ENCODE results near the gene NKAIN2. TPM values are rescaled to one million over a fixed set of nuclear protein-coding genes. Genes with fewer than 3 reads are reported as not detected.

Gene NKAIN2
- total RNA-seq, 2 donors from 2014 or later = 0.31 to 2.3 TPM

GRCh38 chr6:124577734-124578281 is 774.1 kb downstream of the NKAIN2 start:
- Histone ChIP-seq H3K4me3 (no peak overlapping the region), H3K27me3 (no peaks in the 10 kb centered on the region), H3K9me3 (no peaks in the 10 kb centered on the region), H3K27ac (no peak overlapping the region), H3K4me1 (no peaks in the 10 kb centered on the region), H3K36me3 (no peaks in the 10 kb centered on the region)
- TF ChIP-seq CTCF (IDR thresholded peaks at IDR 0.05) = no peak
- DNase-seq (ENCODE audit: low spot score) = no peak

GRCh38 chr6:124590001-124590400 is 786.3 kb downstream of the NKAIN2 start:
- H3K27ac ChIP-seq = no peak overlapping the region
- no peak for TF ChIP-seq CTCF (IDR thresholded peaks at IDR 0.05)
- no peaks in the 10 kb centered on the region for H3K27me3 ChIP-seq
- no peaks in the 10 kb centered on the region for H3K36me3 ChIP-seq
- DNase-seq (ENCODE audit: low spot score) = no peak
- no peaks in the 10 kb centered on the region for H3K9me3 ChIP-seq
- H3K4me3 ChIP-seq = no peak overlapping the region
- no peaks in the 10 kb centered on the region for H3K4me1 ChIP-seq

- Histone ChIP-seq H3K27me3 (no peaks in the 10 kb centered on the region), H3K4me3 (no peak overlapping the region), H3K27ac (no peak overlapping the region), H3K4me1 (no peaks in the 10 kb centered on the region), H3K9me3 (no peaks in the 10 kb centered on the region), H3K36me3 (no peaks in the 10 kb centered on the region)
- TF ChIP-seq CTCF (IDR thresholded peaks at IDR 0.05) = no peak
- no peak for DNase-seq (ENCODE audit: low spot score)
Observed at GRCh38 chr6:124599656-124600055, 796.0 kb downstream of the NKAIN2 start.

- TF ChIP-seq CTCF (IDR thresholded peaks at IDR 0.05) = no peak
- Histone ChIP-seq H3K27me3 (no peaks in the 10 kb centered on the region), H3K4me1 (no peaks in the 10 kb centered on the region), H3K27ac (no peak overlapping the region), H3K4me3 (no peak overlapping the region), H3K36me3 (no peaks in the 10 kb centered on the region), H3K9me3 (no peaks in the 10 kb centered on the region)
- no peak for DNase-seq (ENCODE audit: low spot score)
Observed at GRCh38 chr6:124604719-124605118, 801.1 kb downstream of the NKAIN2 start.

- no peak overlapping the region for H3K4me3 ChIP-seq
- no peak for TF ChIP-seq CTCF (IDR thresholded peaks at IDR 0.05)
- no peaks in the 10 kb centered on the region for H3K27me3 ChIP-seq
- no peaks in the 10 kb centered on the region for H3K36me3 ChIP-seq
- no peaks in the 10 kb centered on the region for H3K4me1 ChIP-seq
- DNase-seq (ENCODE audit: low spot score) = no peak
- no peak overlapping the region for H3K27ac ChIP-seq
- no peaks in the 10 kb centered on the region for H3K9me3 ChIP-seq
Observed at GRCh38 chr6:124607119-124607627, 803.5 kb downstream of the NKAIN2 start.

GRCh38 chr6:124613031-124613430 is 809.4 kb downstream of the NKAIN2 start:
- H3K9me3 ChIP-seq = no peaks in the 10 kb centered on the region
- no peaks in the 10 kb centered on the region for H3K36me3 ChIP-seq
- no peaks in the 10 kb centered on the region for H3K27me3 ChIP-seq
- H3K27ac ChIP-seq = no peak overlapping the region
- no peak for DNase-seq (ENCODE audit: low spot score)
- no peak for TF ChIP-seq CTCF (IDR thresholded peaks at IDR 0.05)
- H3K4me1 ChIP-seq = no peaks in the 10 kb centered on the region
- no peak overlapping the region for H3K4me3 ChIP-seq
